ENCODE results near the gene A4GALT.

DNA sequence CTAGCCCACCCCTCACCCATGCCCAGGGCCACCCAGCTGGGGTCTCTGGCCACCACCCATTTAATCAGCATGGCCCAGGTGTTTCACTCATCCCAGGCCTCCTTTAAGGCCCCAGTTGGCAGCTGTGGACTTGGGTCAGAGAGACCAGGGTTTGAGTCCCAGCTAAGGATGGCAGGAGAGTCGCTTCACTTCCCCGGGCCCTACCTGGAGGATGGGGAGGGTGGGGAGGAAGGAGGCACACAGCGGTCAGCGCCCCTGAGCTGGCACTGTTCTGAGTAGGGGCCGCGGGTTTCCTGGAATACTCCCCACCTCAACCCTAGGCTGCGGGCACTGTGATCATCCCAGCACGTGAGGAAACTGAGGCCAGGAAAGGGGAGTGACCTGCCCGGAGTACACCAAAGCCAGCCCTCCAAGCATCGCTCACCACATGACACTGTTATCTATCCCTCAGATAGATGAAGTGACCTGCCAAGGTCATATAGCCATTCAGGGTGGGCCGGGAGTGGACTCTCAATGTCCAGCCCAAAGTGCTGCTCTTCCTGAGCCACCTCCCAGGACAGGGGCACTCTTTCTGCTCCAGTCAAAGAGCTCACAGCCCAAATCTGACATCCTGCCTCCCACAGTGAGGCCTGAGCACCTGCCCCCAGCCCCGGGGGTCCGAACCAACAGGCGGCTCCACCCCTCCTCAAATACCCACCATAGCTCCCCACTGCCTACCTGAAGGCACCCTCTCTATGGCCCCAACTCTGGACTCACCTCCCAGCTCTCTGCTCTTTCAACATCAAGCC lies 76.8 kb downstream of the A4GALT start:
- TF ChIP-seq, protein P1, sequence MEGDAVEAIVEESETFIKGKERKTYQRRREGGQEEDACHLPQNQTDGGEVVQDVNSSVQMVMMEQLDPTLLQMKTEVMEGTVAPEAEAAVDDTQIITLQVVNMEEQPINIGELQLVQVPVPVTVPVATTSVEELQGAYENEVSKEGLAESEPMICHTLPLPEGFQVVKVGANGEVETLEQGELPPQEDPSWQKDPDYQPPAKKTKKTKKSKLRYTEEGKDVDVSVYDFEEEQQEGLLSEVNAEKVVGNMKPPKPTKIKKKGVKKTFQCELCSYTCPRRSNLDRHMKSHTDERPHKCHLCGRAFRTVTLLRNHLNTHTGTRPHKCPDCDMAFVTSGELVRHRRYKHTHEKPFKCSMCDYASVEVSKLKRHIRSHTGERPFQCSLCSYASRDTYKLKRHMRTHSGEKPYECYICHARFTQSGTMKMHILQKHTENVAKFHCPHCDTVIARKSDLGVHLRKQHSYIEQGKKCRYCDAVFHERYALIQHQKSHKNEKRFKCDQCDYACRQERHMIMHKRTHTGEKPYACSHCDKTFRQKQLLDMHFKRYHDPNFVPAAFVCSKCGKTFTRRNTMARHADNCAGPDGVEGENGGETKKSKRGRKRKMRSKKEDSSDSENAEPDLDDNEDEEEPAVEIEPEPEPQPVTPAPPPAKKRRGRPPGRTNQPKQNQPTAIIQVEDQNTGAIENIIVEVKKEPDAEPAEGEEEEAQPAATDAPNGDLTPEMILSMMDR (IDR thresholded peaks at IDR 0.05): no peak
- no peak for TF ChIP-seq POLR2AphosphoS5 (IDR thresholded peaks at IDR 0.05)
